GM12891 (cell line): ENCODE data around the gene LRRC7.

Source experiments
- PAX5 ChIP-seq: IDR thresholded peaks from 2 replicates; pipeline ENCODE4 v1.6.1; 2011; ENCODE audit warnings: low read length, moderate library complexity, mild to moderate bottlenecking; ENCODE audit not compliant: insufficient read depth, severe bottlenecking
- POLR2A ChIP-seq: IDR thresholded peaks from 2 replicates; pipeline ENCODE4 v1.6.1; 2011; ENCODE audit warnings: low read depth, low read length, control low read depth
- POLR2AphosphoS5 ChIP-seq: IDR thresholded peaks from 2 replicates; pipeline ENCODE4 v1.6.1; 2011; ENCODE audit warnings: low read depth, low read length, control low read depth
- SPI1 ChIP-seq: IDR thresholded peaks from 2 replicates; pipeline ENCODE4 v1.6.1; 2011; ENCODE audit warnings: low read depth, low read length, control low read depth
- TAF1 ChIP-seq: IDR thresholded peaks from 2 replicates; pipeline ENCODE4 v1.6.1; 2011; ENCODE audit warnings: low read depth, low read length, control low read depth

GRCh38 chr1:70017770-70018169 is 450.0 kb downstream of the LRRC7 start:
- TF ChIP-seq POLR2AphosphoS5 = no peak
- no peak for TF ChIP-seq POLR2A
- no peak for TF ChIP-seq SPI1
- no peak for TF ChIP-seq PAX5
- no peak for TF ChIP-seq TAF1
